Heart left ventricle (tissue), 13 donors: ENCODE measurements around the gene DOCK4.

Experiments
- POLR2A ChIP-seq, 2 donors: fragments of 450-650 bp; IDR thresholded peaks; one replicate each; pipeline ENCODE4 v1.6.1; 2017; ENCODE audit warnings: antibody characterized with exemption in 2 of 2, mild to moderate bottlenecking in 2 of 2, moderate library complexity in 2 of 2
- TF ChIP-seq, protein P1 (sequence below), 12 donors: fragments of 200-600 bp; sonication (generic) in 4 of 12; IDR thresholded peaks; one replicate each; pipeline versions ENCODE4 v1.5.0 to v1.8.0; 2018 to 2022; ENCODE audit warnings: antibody characterized with exemption in 12 of 12, mild to moderate bottlenecking in 5 of 12
- donor health status: ischemic (EF 13 %, LVEDD 7.1; RV severe dilation, severe dysfunction).
- donor health status: DM: no; HTN: yes; CAD: no.
- donor health status: DM: no; HTN: no; CAD: no.
- donor health status: ischemic (EF 25% LVEDD 6.9; RV normal size, moderate dysfunction).
- donor health status: ischemic (EF 25% LVEDD 5.7; RV mildly dilated, moderate dysfunction).
- donor health status: ischemic (EF 35%, LVEDD 5.7; RV mildly dilated, moderate dysfunction).
- donor health status: nonischemic (EF 11% LVEDD 7.7; RV severe dilation, severe dysfunction).
- donor health status: DM: yes; HTN: yes; CAD: no.
- donor health status: PGD.
- donor health status: ischemic (EF 29% LVEDD 5.4; RV normal size, mild dysfunction).
- donor health status: nonischemic (EF 23%, LVEDD 6.1; RV moderate dilation, normal function).

DNA sequence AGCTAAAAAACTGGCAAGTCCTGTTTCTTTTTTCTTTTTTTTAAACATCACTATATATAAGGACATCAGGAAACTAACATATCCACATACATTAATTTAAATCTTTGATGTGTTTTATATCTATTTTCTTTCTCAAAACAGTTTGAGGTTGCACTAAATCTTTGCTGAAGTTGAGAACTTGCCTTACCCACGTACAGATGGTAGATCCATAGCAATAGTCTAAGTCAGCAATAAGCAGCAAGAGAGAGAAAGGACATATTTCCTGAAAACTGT lies 417.2 kb downstream of the DOCK4 start:
- TF ChIP-seq, protein P1, sequence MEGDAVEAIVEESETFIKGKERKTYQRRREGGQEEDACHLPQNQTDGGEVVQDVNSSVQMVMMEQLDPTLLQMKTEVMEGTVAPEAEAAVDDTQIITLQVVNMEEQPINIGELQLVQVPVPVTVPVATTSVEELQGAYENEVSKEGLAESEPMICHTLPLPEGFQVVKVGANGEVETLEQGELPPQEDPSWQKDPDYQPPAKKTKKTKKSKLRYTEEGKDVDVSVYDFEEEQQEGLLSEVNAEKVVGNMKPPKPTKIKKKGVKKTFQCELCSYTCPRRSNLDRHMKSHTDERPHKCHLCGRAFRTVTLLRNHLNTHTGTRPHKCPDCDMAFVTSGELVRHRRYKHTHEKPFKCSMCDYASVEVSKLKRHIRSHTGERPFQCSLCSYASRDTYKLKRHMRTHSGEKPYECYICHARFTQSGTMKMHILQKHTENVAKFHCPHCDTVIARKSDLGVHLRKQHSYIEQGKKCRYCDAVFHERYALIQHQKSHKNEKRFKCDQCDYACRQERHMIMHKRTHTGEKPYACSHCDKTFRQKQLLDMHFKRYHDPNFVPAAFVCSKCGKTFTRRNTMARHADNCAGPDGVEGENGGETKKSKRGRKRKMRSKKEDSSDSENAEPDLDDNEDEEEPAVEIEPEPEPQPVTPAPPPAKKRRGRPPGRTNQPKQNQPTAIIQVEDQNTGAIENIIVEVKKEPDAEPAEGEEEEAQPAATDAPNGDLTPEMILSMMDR (IDR thresholded peaks at IDR 0.05), result no peak
- no peak for TF ChIP-seq POLR2A (IDR thresholded peaks at IDR 0.05)
